Neural cell (in vitro differentiated cells): ENCODE data around the gene OARD1. TPM values are rescaled to one million over a fixed set of nuclear protein-coding genes. Genes with fewer than 3 reads are reported as not detected.

ENCODE experiments used
- H2AFZ ChIP-seq: fragments of 200-600, 300-800 bp; sonication (generic), shearing (Covaris generic); 2 replicates; pipeline ENCODE4 v1.6.0; 2014; ENCODE audit warnings: low read depth, mild to moderate bottlenecking, antibody characterized with exemption, low read length, moderate library complexity
- H3F3A ChIP-seq: fragments of 200-600 bp; shearing (Covaris generic); 2 replicates; pipeline ENCODE4 v1.6.1; 2016; ENCODE audit warnings: mild to moderate bottlenecking, moderate library complexity, mixed read lengths, antibody characterized with exemption, low read length; ENCODE audit not compliant: insufficient read depth, poor library complexity, severe bottlenecking
- H3K27ac ChIP-seq: fragments of 200-600, 300-800 bp; sonication (generic), shearing (Covaris generic); 2 replicates; pipeline ENCODE4 v1.5.1; 2014; ENCODE audit warnings: mild to moderate bottlenecking, low read length, moderate library complexity
- H3K27me3 ChIP-seq: fragments of 300-800, 200-600 bp; sonication (generic), shearing (Covaris generic); 2 replicates; pipeline ENCODE4 v1.6.0; 2014; ENCODE audit warnings: mild to moderate bottlenecking, low read depth, low read length, moderate library complexity; ENCODE audit not compliant: insufficient read depth
- H3K36me3 ChIP-seq: fragments of 300-800, 200-600 bp; sonication (generic), shearing (Covaris generic); 2 replicates; pipeline ENCODE4 v1.5.1; 2014; ENCODE audit warnings: mild to moderate bottlenecking, antibody characterized with exemption, low read length, moderate library complexity; ENCODE audit not compliant: insufficient read depth
- H3K4me2 ChIP-seq: fragments of 300-800, 200-600 bp; sonication (generic), shearing (Covaris generic); 2 replicates; pipeline ENCODE4 v1.6.0; 2014; ENCODE audit warnings: mild to moderate bottlenecking, low read length
- H3K4me3 ChIP-seq: fragments of 300-800, 200-600 bp; sonication (generic), shearing (Covaris generic); 2 replicates; pipeline ENCODE4 v1.5.1; 2014; ENCODE audit warnings: mild to moderate bottlenecking, low read length, moderate library complexity
- H3K79me2 ChIP-seq: fragments of 200-600 bp; shearing (Covaris generic); replicated peaks from 2 replicates; pipeline ENCODE4 v1.6.0; 2014; ENCODE audit warnings: mild to moderate bottlenecking, low read length, moderate library complexity; ENCODE audit not compliant: insufficient read depth
- H3K9ac ChIP-seq: fragments of 300-800, 200-600 bp; sonication (generic), shearing (Covaris generic); 2 replicates; pipeline ENCODE4 v1.6.1; 2016; ENCODE audit warnings: mild to moderate bottlenecking, low read length, mixed read lengths
- H3K9me2 ChIP-seq: fragments of 200-600 bp; shearing (Covaris generic); 2 replicates; pipeline ENCODE4 v1.6.1; 2016; ENCODE audit warnings: mild to moderate bottlenecking, low read length, mixed read lengths; ENCODE audit not compliant: insufficient read depth
- H3K9me3 ChIP-seq: fragments of 200-600, 300-800 bp; sonication (generic), shearing (Covaris generic); 2 replicates; pipeline ENCODE4 v1.6.1; 2016; ENCODE audit warnings: mild to moderate bottlenecking, mixed run types, low read length, moderate library complexity, mixed read lengths
- H4K20me1 ChIP-seq: fragments of 200-600 bp; shearing (Covaris generic); 2 replicates; pipeline ENCODE4 v1.6.1; 2016; ENCODE audit warnings: mild to moderate bottlenecking, mixed run types; ENCODE audit not compliant: insufficient read depth
- EP300 ChIP-seq: fragments of 450-650 bp; conservative IDR thresholded peaks from 2 replicates; pipeline ENCODE4 v1.6.1; 2014; ENCODE audit warnings: antibody characterized with exemption, mild to moderate bottlenecking, moderate library complexity; ENCODE audit not compliant: poor library complexity, severe bottlenecking
- EZH2 ChIP-seq: fragments of 200-600, 300-800 bp; shearing (Covaris generic), sonication (generic); IDR thresholded peaks from 2 replicates; pipeline ENCODE4 v1.6.1; 2014; ENCODE audit warnings: antibody characterized with exemption, low read length, borderline replicate concordance, mild to moderate bottlenecking; ENCODE audit not compliant: insufficient read depth, poor library complexity, severe bottlenecking
- MXI1 ChIP-seq: fragments of 450-650 bp; conservative IDR thresholded peaks from 2 replicates; pipeline ENCODE4 v1.6.1; 2014; ENCODE audit warnings: antibody characterized with exemption, mild to moderate bottlenecking; ENCODE audit not compliant: poor library complexity, severe bottlenecking
- POLR2AphosphoS5 ChIP-seq: IDR thresholded peaks from 2 replicates; pipeline ENCODE4 v1.6.1; 2012
- RAD21 ChIP-seq: fragments of 450-650 bp; conservative IDR thresholded peaks from 2 replicates; pipeline ENCODE4 v1.6.1; 2014; ENCODE audit warnings: antibody characterized with exemption, mild to moderate bottlenecking, moderate library complexity
- SMC3 ChIP-seq: fragments of 450-650 bp; conservative IDR thresholded peaks from 2 replicates; pipeline ENCODE4 v1.6.1; 2014; ENCODE audit warnings: antibody characterized with exemption, mild to moderate bottlenecking, moderate library complexity; ENCODE audit not compliant: poor library complexity
- TAF1 ChIP-seq: IDR thresholded peaks from 2 replicates; pipeline ENCODE4 v1.6.1; 2012; ENCODE audit warnings: low read depth
- polyA plus RNA-seq: library from polyadenylated mRNA; depleted of rRNA; stranded (reverse); fragments of >200 nt; gene quantifications from 2 replicates; pipeline ENCODE4 v1.2.3, GENCODE V29; 2014
- TF ChIP-seq, protein P1 (sequence below): fragments of 450-650 bp; IDR thresholded peaks from 2 replicates; pipeline ENCODE4 v1.5.1; 2014; ENCODE audit warnings: antibody characterized with exemption, mild to moderate bottlenecking, moderate library complexity; ENCODE audit not compliant: poor library complexity, severe bottlenecking
- TF ChIP-seq, protein P2 (sequence below): IDR thresholded peaks from 2 replicates; pipeline ENCODE4 v1.6.1; 2012; ENCODE audit warnings: borderline replicate concordance

Gene OARD1
- polyA plus RNA-seq, 1 donor from 2014 or later: 38.7 TPM

GRCh38 chr6:41027241-41027640 is 44.9 kb downstream of the OARD1 start:
- Histone ChIP-seq H3K4me2 (no peak overlapping the region), H3K9ac (no peak overlapping the region), H2AFZ (no peak overlapping the region)

DNA sequence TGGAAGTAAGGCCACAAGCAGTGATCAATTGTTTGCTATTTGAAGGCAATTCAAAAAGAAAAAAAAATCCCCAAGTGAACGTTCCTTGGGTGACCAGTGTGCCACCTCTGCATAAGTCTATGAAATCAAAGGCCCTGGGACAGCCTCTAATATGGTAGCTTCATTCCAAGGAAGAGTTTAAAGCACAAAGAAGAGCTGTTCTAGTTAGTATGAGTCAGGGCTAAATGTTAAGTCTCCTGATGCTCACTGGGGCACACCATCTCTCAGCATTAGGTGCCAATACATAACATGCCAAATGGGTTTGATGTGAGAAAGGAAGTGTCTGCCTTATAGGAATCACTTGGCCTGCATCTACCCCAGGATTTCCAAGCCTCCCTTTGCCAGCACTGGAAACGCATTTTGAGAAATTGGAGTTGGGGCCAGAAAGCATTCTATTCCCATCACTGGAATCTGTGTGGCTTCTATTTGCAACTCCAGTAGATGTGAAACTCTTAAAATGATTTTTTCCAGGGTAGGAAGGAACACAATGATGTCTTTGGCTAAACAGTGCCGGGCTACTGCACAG is 46.1 kb downstream of the OARD1 start:
- H3K27me3 ChIP-seq: peaks cover 11% of the 10 kb centered on the region
- no peak overlapping the region for H2AFZ ChIP-seq
- no peaks in the 10 kb centered on the region for H3K9me3 ChIP-seq
- no peaks in the 10 kb centered on the region for H3F3A ChIP-seq
- no peak overlapping the region for H3K4me3 ChIP-seq
- H3K27ac ChIP-seq: no peak overlapping the region
- H3K79me2 ChIP-seq: no peaks in the 10 kb centered on the region
- H4K20me1 ChIP-seq: no peaks in the 10 kb centered on the region
- TF ChIP-seq POLR2AphosphoS5 (no peak), MXI1 (no peak), SMC3 (no peak)
- TF ChIP-seq, protein P1, sequence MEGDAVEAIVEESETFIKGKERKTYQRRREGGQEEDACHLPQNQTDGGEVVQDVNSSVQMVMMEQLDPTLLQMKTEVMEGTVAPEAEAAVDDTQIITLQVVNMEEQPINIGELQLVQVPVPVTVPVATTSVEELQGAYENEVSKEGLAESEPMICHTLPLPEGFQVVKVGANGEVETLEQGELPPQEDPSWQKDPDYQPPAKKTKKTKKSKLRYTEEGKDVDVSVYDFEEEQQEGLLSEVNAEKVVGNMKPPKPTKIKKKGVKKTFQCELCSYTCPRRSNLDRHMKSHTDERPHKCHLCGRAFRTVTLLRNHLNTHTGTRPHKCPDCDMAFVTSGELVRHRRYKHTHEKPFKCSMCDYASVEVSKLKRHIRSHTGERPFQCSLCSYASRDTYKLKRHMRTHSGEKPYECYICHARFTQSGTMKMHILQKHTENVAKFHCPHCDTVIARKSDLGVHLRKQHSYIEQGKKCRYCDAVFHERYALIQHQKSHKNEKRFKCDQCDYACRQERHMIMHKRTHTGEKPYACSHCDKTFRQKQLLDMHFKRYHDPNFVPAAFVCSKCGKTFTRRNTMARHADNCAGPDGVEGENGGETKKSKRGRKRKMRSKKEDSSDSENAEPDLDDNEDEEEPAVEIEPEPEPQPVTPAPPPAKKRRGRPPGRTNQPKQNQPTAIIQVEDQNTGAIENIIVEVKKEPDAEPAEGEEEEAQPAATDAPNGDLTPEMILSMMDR: no peak
- no peaks in the 10 kb centered on the region for H3K36me3 ChIP-seq
- no peak overlapping the region for H3K9ac ChIP-seq
- no peaks in the 10 kb centered on the region for H3K9me2 ChIP-seq
- no peak overlapping the region for H3K4me2 ChIP-seq

More at GRCh38 chr6:41027241-41027640, 44.9 kb downstream of the OARD1 start:
- H3K27me3 ChIP-seq: peaks cover 11% of the 10 kb centered on the region
- no peak overlapping the region for H3K27ac ChIP-seq
- no peaks in the 10 kb centered on the region for H3K36me3 ChIP-seq
- H4K20me1 ChIP-seq: no peaks in the 10 kb centered on the region
- H3K9me2 ChIP-seq: no peaks in the 10 kb centered on the region
- H3F3A ChIP-seq: no peaks in the 10 kb centered on the region
- TF ChIP-seq POLR2AphosphoS5 (no peak), SMC3 (no peak), EZH2 (no peak)
- TF ChIP-seq, protein P2, sequence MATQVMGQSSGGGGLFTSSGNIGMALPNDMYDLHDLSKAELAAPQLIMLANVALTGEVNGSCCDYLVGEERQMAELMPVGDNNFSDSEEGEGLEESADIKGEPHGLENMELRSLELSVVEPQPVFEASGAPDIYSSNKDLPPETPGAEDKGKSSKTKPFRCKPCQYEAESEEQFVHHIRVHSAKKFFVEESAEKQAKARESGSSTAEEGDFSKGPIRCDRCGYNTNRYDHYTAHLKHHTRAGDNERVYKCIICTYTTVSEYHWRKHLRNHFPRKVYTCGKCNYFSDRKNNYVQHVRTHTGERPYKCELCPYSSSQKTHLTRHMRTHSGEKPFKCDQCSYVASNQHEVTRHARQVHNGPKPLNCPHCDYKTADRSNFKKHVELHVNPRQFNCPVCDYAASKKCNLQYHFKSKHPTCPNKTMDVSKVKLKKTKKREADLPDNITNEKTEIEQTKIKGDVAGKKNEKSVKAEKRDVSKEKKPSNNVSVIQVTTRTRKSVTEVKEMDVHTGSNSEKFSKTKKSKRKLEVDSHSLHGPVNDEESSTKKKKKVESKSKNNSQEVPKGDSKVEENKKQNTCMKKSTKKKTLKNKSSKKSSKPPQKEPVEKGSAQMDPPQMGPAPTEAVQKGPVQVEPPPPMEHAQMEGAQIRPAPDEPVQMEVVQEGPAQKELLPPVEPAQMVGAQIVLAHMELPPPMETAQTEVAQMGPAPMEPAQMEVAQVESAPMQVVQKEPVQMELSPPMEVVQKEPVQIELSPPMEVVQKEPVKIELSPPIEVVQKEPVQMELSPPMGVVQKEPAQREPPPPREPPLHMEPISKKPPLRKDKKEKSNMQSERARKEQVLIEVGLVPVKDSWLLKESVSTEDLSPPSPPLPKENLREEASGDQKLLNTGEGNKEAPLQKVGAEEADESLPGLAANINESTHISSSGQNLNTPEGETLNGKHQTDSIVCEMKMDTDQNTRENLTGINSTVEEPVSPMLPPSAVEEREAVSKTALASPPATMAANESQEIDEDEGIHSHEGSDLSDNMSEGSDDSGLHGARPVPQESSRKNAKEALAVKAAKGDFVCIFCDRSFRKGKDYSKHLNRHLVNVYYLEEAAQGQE: no peak
- H3K79me2 ChIP-seq: no peaks in the 10 kb centered on the region
- H3K9me3 ChIP-seq: no peaks in the 10 kb centered on the region
- H3K4me3 ChIP-seq: no peak overlapping the region

- Histone ChIP-seq H3K27me3 (peaks cover 5% of the 10 kb centered on the region), H3K9ac (no peak overlapping the region), H3K4me2 (no peak overlapping the region), H3F3A (no peaks in the 10 kb centered on the region), H3K9me3 (peaks cover 3% of the 10 kb centered on the region), H4K20me1 (no peaks in the 10 kb centered on the region), H2AFZ (no peak overlapping the region), H3K9me2 (no peaks in the 10 kb centered on the region), H3K27ac (no peak overlapping the region), H3K4me3 (no peak overlapping the region), H3K36me3 (no peaks in the 10 kb centered on the region), H3K79me2 (no peaks in the 10 kb centered on the region)
- TF ChIP-seq SMC3 (no peak), RAD21 (no peak), EP300 (no peak), EZH2 (no peak), POLR2AphosphoS5 (no peak), TAF1 (no peak), MXI1 (no peak)
- TF ChIP-seq, protein P1: no peak
- TF ChIP-seq, protein P2: no peak
Observed at GRCh38 chr6:41023114-41023513, 49.0 kb downstream of the OARD1 start.
